H1 (cell line): ENCODE results near the gene ZNF69. TPM values are rescaled to one million over a fixed set of nuclear protein-coding genes. Genes with fewer than 3 reads are reported as not detected.

Source experiments
- CTCF ChIA-PET: fragments of 300-600 bp; sonication (Branson Sonifier 250); formaldehyde crosslinking; loops from one replicate; lab custom pipeline; 2021; ENCODE audit not compliant: partially characterized antibody; lab: Charles Lee
- POLR2A ChIA-PET: fragments of 300-600 bp; sonication (Branson Sonifier 250); formaldehyde crosslinking; loops from one replicate; lab custom pipeline; 2021; ENCODE audit warnings: inconsistent platforms; ENCODE audit not compliant: partially characterized antibody; lab: Charles Lee
- DNase-seq, 2 experiments: peaks; one replicate each; pipeline versions ENCODE4 v3.0.0 to v3.0.0-alpha.2; 2010 to 2022; ENCODE audit warnings: low spot score in 2 of 2, low read depth in 1 of 2, mixed read lengths in 1 of 2
- FAIRE-seq: peaks from 2 replicates; lab custom pipeline; 2011; peaks lifted over from hg19 to GRCh38; lab: Jason Lieb, UNC
- H2AFZ ChIP-seq: 2 replicates; pipeline ENCODE4 v1.8.1; 2012; ENCODE audit warnings: low read length, inconsistent platforms
- H2AK5ac ChIP-seq: 2 replicates; pipeline ENCODE4 v1.6.1; 2013; ENCODE audit warnings: low read depth, low read length
- H2BK120ac ChIP-seq: replicated peaks from 2 replicates; pipeline ENCODE3; 2013; ENCODE audit warnings: low read depth, low read length, inconsistent platforms
- H2BK12ac ChIP-seq: 2 replicates; pipeline ENCODE4 v1.6.1; 2013; ENCODE audit warnings: low read depth, low read length
- H2BK15ac ChIP-seq: 2 replicates; pipeline ENCODE4 v1.6.1; 2013; ENCODE audit warnings: low read length
- H2BK20ac ChIP-seq: 2 replicates; pipeline ENCODE4 v1.6.1; 2013; ENCODE audit warnings: low read length
- H2BK5ac ChIP-seq: 2 replicates; pipeline ENCODE4 v1.6.1; 2013; ENCODE audit warnings: low read depth, low read length
- H3K14ac ChIP-seq: 2 replicates; pipeline ENCODE4 v1.6.1; 2013; ENCODE audit warnings: inconsistent platforms; ENCODE audit not compliant: insufficient read length
- H3K18ac ChIP-seq: 2 replicates; pipeline ENCODE4 v1.6.1; 2013; ENCODE audit warnings: low read length; ENCODE audit errors: extremely low read depth
- H3K23ac ChIP-seq: 2 replicates; pipeline ENCODE4 v1.6.1; 2013; ENCODE audit warnings: inconsistent platforms; ENCODE audit not compliant: insufficient read length
- H3K23me2 ChIP-seq: 2 replicates; pipeline ENCODE4 v1.6.1; 2013; ENCODE audit warnings: low read depth, low read length
- H3K27ac ChIP-seq: 2 replicates; pipeline ENCODE4 v1.6.1; 2011; ENCODE audit warnings: low read depth, low read length, inconsistent platforms
- H3K27me3 ChIP-seq, 4 experiments: replicated peaks in 1 of 4; 1 replicate in 1 of 4; 2 replicates in 3 of 4; pipeline versions ENCODE4 v1.6.1 to v1.8.1; 2011 to 2013; ENCODE audit warnings: low read length in 3 of 4, mild to moderate bottlenecking in 3 of 4, inconsistent platforms in 2 of 4, mixed read lengths in 2 of 4, moderate library complexity in 1 of 4; ENCODE audit not compliant: control insufficient read depth in 3 of 4, insufficient read depth in 3 of 4; ENCODE audit errors: extremely low read depth in 1 of 4
- H3K36me3 ChIP-seq, 4 experiments: 2 replicates each; pipeline versions ENCODE4 v1.6.1 to v1.8.1; 2011 to 2013; ENCODE audit warnings: mild to moderate bottlenecking in 4 of 4, low read length in 3 of 4, moderate library complexity in 2 of 4, control low read depth in 1 of 4, inconsistent platforms in 1 of 4; ENCODE audit not compliant: insufficient read depth in 4 of 4, control insufficient read depth in 2 of 4
- H3K4ac ChIP-seq: replicated peaks from 2 replicates; pipeline ENCODE3; 2013; ENCODE audit warnings: low read length, low read depth, mixed read lengths, inconsistent platforms; ENCODE audit not compliant: insufficient read length
- H3K4me1 ChIP-seq, 4 experiments: replicated peaks in 1 of 4; 1 replicate in 1 of 4; 2 replicates in 3 of 4; pipeline versions ENCODE4 v1.6.1 to v1.8.1; 2011 to 2013; ENCODE audit warnings: low read length in 3 of 4, inconsistent platforms in 2 of 4, mixed read lengths in 1 of 4; ENCODE audit not compliant: insufficient read depth in 4 of 4, control insufficient read depth in 3 of 4
- H3K4me2 ChIP-seq, 2 experiments: 2 replicates each; pipeline versions ENCODE4 v1.6.1 to v1.8.1; 2011 to 2013; ENCODE audit warnings: low read depth in 2 of 2, low read length in 2 of 2, control low read depth in 1 of 2, inconsistent platforms in 1 of 2, mild to moderate bottlenecking in 1 of 2; ENCODE audit not compliant: insufficient read depth in 1 of 2
- H3K4me3 ChIP-seq, 4 experiments: fragments of 200-600, 300-600 bp in 1 of 4; sonication (generic), shearing (Covaris generic), sonication (Bioruptor Twin) in 1 of 4; 2 replicates each; pipeline versions ENCODE4 v1.5.1 to v1.8.1; 2011 to 2016; ENCODE audit warnings: low read length in 4 of 4, low read depth in 3 of 4, control low read depth in 2 of 4, inconsistent platforms in 2 of 4, mild to moderate bottlenecking in 2 of 4, mixed read lengths in 1 of 4, moderate library complexity in 1 of 4; ENCODE audit not compliant: insufficient read depth in 2 of 4; ENCODE audit errors: extremely low read depth in 1 of 4
- H3K56ac ChIP-seq: replicated peaks from 2 replicates; pipeline ENCODE3; 2013; ENCODE audit warnings: low read depth, mild to moderate bottlenecking, mixed read lengths, low read length, inconsistent platforms; ENCODE audit not compliant: insufficient read length
- H3K79me1 ChIP-seq: 2 replicates; pipeline ENCODE4 v1.6.1; 2013; ENCODE audit warnings: low read depth, low read length, control low read depth
- H3K79me2 ChIP-seq, 2 experiments: 2 replicates each; pipeline versions ENCODE4 v1.6.1 to v1.8.1; 2012 to 2013; ENCODE audit warnings: low read length in 2 of 2, mild to moderate bottlenecking in 2 of 2, inconsistent platforms in 1 of 2; ENCODE audit not compliant: insufficient read depth in 2 of 2, control insufficient read depth in 1 of 2
- H3K9ac ChIP-seq, 4 experiments: replicated peaks in 1 of 4; 1 replicate in 1 of 4; 2 replicates in 3 of 4; pipeline versions ENCODE4 v1.6.1 to v1.8.1; 2011 to 2013; ENCODE audit warnings: low read depth in 3 of 4, low read length in 3 of 4, control low read depth in 2 of 4, mild to moderate bottlenecking in 2 of 4, moderate library complexity in 2 of 4, inconsistent platforms in 1 of 4; ENCODE audit errors: extremely low read depth in 1 of 4
- H3K9me3 ChIP-seq, 2 experiments: 2 replicates each; pipeline versions ENCODE4 v1.6.1 to v1.8.1; 2012 to 2013; ENCODE audit warnings: mild to moderate bottlenecking in 2 of 2, moderate library complexity in 2 of 2, control low read depth in 1 of 2, inconsistent platforms in 1 of 2, low read depth in 1 of 2, low read length in 1 of 2, mixed read lengths in 1 of 2; ENCODE audit not compliant: insufficient read depth in 2 of 2
- H4K20me1 ChIP-seq, 2 experiments: replicated peaks in 1 of 2; 2 replicates each; pipeline versions ENCODE3 to v1.8.1; 2011 to 2013; ENCODE audit warnings: inconsistent platforms in 2 of 2, low read length in 2 of 2, mild to moderate bottlenecking in 1 of 2; ENCODE audit not compliant: insufficient read depth in 2 of 2, control insufficient read depth in 1 of 2
- H4K5ac ChIP-seq: 2 replicates; pipeline ENCODE4 v1.6.1; 2013; ENCODE audit warnings: low read length, low read depth, mixed read lengths, inconsistent platforms; ENCODE audit not compliant: insufficient read length
- H4K8ac ChIP-seq: 2 replicates; pipeline ENCODE4 v1.8.0; 2013; ENCODE audit warnings: mild to moderate bottlenecking, moderate library complexity, low read length, inconsistent platforms; ENCODE audit not compliant: insufficient read depth; ENCODE audit errors: extremely low read depth
- H4K91ac ChIP-seq: replicated peaks from 2 replicates; pipeline ENCODE3; 2013; ENCODE audit warnings: low read length, mixed read lengths, inconsistent platforms; ENCODE audit not compliant: insufficient read length
- CEBPB ChIP-seq: IDR thresholded peaks from 2 replicates; pipeline ENCODE4 v1.6.1; 2012; ENCODE audit warnings: low read depth, low read length
- POLR2AphosphoS5 ChIP-seq: IDR thresholded peaks from 2 replicates; pipeline ENCODE4 v1.6.1; 2011; ENCODE audit warnings: low read depth, low read length
- RFX5 ChIP-seq: IDR thresholded peaks from 2 replicates; pipeline ENCODE4 v1.6.1; 2011; ENCODE audit warnings: low read depth, low read length, improper control_type of control experiment, borderline replicate concordance
- SP2 ChIP-seq: IDR thresholded peaks from 2 replicates; pipeline ENCODE4 v1.6.1; 2012; ENCODE audit warnings: mild to moderate bottlenecking, low read length, inconsistent platforms
- WGBS, 2 experiments: shearing (Covaris generic) in 1 of 2; methylation state at CpG; one replicate each; pipeline versions ENCODE4 v1.1.6 to v1.1.7; 2013 to 2015; ENCODE audit warnings: low lambda C conversion rate in 2 of 2, mixed read lengths in 2 of 2, inconsistent platforms in 1 of 2, low coverage in 1 of 2, missing lambda C conversion rate in 1 of 2; ENCODE audit not compliant: insufficient replicate concordance in 2 of 2, insufficient coverage in 1 of 2, insufficient read length in 1 of 2; ENCODE audit errors: extremely low coverage in 1 of 2, missing lambda C conversion rate in 1 of 2; 5-methylcytosine and 5-hydroxymethylcytosine counted together
- polyA plus RNA-seq, 7 experiments: library from polyadenylated mRNA; depleted of rRNA in 3 of 7; stranded (reverse) in 5 of 7; unstranded in 2 of 7; fragments of >200 nt in 5 of 7; fragments of 200-250 nt in 2 of 7; gene quantifications; 1 replicate in 5 of 7; 2 replicates in 1 of 7; 4 replicates in 1 of 7; pipeline versions ENCODE4 v1.2.1 to v1.2.3, GENCODE V29; 2011 to 2013; ENCODE audit warnings: missing spikeins in 2 of 7, mixed read lengths in 2 of 7
- total RNA-seq: library from RNA; stranded (reverse); fragmentation: NEBNext Ultra II Directional; extraction: Animal tissue kit (Norgen Biotek cat#: 25700); gene quantifications from 2 replicates; pipeline ENCODE4 v1.2.1, GENCODE V29; 2021
- TF ChIP-seq, protein P1 (sequence below): IDR thresholded peaks from 2 replicates; pipeline ENCODE4 v1.6.1; 2011; ENCODE audit warnings: low read length, improper control_type of control experiment

ZNF69 gene
- total and polyA plus RNA-seq, 2 of the 8 experiments (the other 6 are each of a cell fraction or from before 2014, with no cell fraction given), result 5.6 to 22.8 TPM

DNA sequence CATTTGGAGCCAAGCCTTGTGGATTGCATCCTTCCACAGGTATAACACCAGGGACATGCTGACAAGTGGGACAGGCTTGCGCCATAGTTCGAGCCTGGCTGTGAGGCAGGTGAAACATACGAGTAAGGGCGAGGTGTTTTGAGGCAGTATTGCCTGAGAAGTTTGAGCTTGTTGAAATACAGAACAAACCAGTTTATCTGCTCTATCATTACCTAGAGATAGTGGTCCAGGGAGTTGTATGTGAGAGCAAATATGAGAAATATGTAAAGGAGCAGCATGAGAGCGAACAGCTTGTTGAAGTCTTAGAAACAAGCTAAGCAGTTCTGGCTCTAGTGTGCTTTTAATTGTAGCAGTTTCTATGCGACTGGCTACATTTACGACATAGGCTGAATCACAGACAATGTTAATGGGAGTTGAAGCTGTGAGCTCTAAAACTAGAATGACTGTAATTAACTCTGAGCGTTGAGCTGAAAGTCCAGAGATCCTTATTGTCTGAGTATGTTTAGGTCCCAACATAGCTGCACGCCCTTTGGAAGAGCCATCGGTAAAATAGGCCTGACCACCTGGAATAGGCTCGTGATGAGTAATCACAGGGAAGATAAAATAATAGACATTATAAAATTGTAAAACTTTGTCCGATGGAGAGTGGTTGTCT lies 30.9 kb upstream of the ZNF69 start:
- no peak overlapping the region for H2BK12ac ChIP-seq
- H3K27me3 ChIP-seq, result no peaks in the 10 kb centered on the region
- no peak overlapping the region for H3K18ac ChIP-seq
- no peak overlapping the region for H3K14ac ChIP-seq
- H4K91ac ChIP-seq, result no peak overlapping the region
- H3K27ac ChIP-seq, result no peak overlapping the region
- H3K4me3 ChIP-seq, result no peak overlapping the region
- no peaks in the 10 kb centered on the region for H3K79me1 ChIP-seq
- no peak for DNase-seq
- 91% methylated on average over 12 of the region's 12 CpGs; no CpG with 5 or more reads in 1 of the 2 experiments for WGBS, 2 experiments
- no peak overlapping the region for H2AFZ ChIP-seq
- H4K8ac ChIP-seq, result no peak overlapping the region
- no peaks in the 10 kb centered on the region for H3K4me1 ChIP-seq
- no peak overlapping the region for H3K4me2 ChIP-seq
- POLR2A ChIA-PET, result no interaction called here
- H3K36me3 ChIP-seq, result no peaks in the 10 kb centered on the region; a peak in 1 of 8 replicates
- H3K9me3 ChIP-seq, result peaks cover 29 to 46% of the 10 kb centered on the region in 2 experiments
- H2BK15ac ChIP-seq, result no peak overlapping the region
- H3K23me2 ChIP-seq, result no peaks in the 10 kb centered on the region
- no peak for FAIRE-seq
- H4K20me1 ChIP-seq, result no peaks in the 10 kb centered on the region
- no peak overlapping the region for H3K9ac ChIP-seq
- no peak overlapping the region for H3K23ac ChIP-seq
- no peak overlapping the region for H3K56ac ChIP-seq
- H3K79me2 ChIP-seq, result no peaks in the 10 kb centered on the region
- H2AK5ac ChIP-seq, result no peak overlapping the region
- no peak overlapping the region for H2BK120ac ChIP-seq
- CTCF ChIA-PET, result interaction anchor here (0.6 to 1.5 kb wide), 3 partner anchors 23 to 157 kb away, joined by 3 to 6 read pairs (median 3); no protein-coding TSS in a partner anchor
- no peak overlapping the region for H2BK20ac ChIP-seq
- H4K5ac ChIP-seq, result no peak overlapping the region
- no peak for TF ChIP-seq POLR2AphosphoS5
- TF ChIP-seq CEBPB, result no peak
- TF ChIP-seq, protein P1, sequence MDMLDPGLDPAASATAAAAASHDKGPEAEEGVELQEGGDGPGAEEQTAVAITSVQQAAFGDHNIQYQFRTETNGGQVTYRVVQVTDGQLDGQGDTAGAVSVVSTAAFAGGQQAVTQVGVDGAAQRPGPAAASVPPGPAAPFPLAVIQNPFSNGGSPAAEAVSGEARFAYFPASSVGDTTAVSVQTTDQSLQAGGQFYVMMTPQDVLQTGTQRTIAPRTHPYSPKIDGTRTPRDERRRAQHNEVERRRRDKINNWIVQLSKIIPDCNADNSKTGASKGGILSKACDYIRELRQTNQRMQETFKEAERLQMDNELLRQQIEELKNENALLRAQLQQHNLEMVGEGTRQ, result no peak
- no peak for TF ChIP-seq SP2
- no peak for TF ChIP-seq RFX5
- no peak overlapping the region for H3K4ac ChIP-seq
- H2BK5ac ChIP-seq, result no peak overlapping the region
